ENCODE measurements around the gene C12orf43.

- no peak for TF ChIP-seq POLR2A (IDR thresholded peaks at IDR 0.05)
- TF ChIP-seq POLR2AphosphoS5 (IDR thresholded peaks at IDR 0.05) = no peak
These were observed 36.2 kb downstream of the C12orf43 start for GRCh38 chr12:120979862-120980696.
